ENCODE data around the gene C1orf159. TPM values are rescaled to one million over a fixed set of nuclear protein-coding genes. Genes with fewer than 3 reads are reported as not detected.

The C1orf159 gene
- total and polyA plus RNA-seq, 9 of the 15 experiments (the other 6 are each of a cell fraction or from before 2014, with no cell fraction given), result 0.28 to 54.9 (median 10.6) TPM

DNA sequence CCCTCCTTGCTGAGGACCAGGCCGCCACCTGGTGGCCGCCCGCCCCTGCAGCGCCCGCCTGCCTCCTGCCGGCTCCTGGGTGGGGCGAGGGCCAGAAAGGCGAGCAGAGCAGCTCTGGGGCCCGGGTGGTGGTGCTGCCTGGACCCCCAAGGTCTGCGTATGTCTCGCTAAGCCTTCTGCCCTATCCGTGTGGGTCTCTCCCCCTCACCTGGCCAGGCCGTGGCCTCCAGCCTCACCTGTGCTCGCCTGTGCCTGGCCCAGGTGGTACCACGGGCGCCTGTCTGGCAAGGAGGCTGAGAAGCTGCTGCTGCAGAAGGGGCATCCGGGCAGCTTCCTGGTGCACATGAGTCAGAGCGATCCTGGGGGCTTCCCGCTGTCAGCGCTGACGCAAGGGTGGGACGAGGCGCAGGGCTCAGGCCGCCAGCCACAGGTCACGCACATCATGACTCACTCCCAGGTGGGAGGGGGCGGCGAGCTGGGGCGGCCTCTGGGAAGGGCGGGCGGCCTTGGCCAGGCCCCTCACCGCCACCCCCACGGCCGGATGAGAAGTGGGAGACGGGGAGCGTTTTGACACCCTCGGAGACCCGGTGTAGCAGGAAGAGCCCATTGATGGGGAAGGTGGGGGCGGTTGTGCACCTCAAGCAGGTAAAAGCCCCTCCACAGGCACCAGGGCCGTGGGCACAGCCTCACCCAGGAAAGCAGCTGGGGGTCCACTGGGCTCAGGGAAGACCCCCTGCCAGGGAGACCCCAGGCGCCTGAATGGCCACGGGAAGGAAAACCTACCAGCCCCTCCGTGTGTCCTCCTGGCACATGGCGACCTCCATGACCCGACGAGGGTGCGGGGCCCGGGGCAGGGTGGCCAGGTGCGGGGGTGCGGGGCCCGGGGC is 51.7 kb downstream of the C1orf159 start (continued):
- TF ChIP-seq, protein P1, sequence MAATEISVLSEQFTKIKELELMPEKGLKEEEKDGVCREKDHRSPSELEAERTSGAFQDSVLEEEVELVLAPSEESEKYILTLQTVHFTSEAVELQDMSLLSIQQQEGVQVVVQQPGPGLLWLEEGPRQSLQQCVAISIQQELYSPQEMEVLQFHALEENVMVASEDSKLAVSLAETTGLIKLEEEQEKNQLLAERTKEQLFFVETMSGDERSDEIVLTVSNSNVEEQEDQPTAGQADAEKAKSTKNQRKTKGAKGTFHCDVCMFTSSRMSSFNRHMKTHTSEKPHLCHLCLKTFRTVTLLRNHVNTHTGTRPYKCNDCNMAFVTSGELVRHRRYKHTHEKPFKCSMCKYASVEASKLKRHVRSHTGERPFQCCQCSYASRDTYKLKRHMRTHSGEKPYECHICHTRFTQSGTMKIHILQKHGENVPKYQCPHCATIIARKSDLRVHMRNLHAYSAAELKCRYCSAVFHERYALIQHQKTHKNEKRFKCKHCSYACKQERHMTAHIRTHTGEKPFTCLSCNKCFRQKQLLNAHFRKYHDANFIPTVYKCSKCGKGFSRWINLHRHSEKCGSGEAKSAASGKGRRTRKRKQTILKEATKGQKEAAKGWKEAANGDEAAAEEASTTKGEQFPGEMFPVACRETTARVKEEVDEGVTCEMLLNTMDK (IDR thresholded peaks at IDR 0.05; ENCODE audit: borderline replicate concordance, insufficient read depth, low read depth, low read length, poor library complexity, severe bottlenecking), result peak; percentile 93
- TF ChIP-seq CHD2 (IDR thresholded peaks at IDR 0.05; ENCODE audit: low read depth, low read length) (peak; percentile 3; the same call in 1 of the 2 replicates), ZKSCAN8 (CRISPR knock-in tag; IDR thresholded peaks at IDR 0.05) (no peak), KAT2B (IDR thresholded peaks at IDR 0.05; ENCODE audit: low read depth, low read length) (no peak), MAZ (CRISPR knock-in tag; conservative IDR thresholded peaks at IDR 0.05 in 1 of 2, IDR thresholded peaks at IDR 0.05 in 1 of 2) (peak; percentile 95 to 96), TAL1 (IDR thresholded peaks at IDR 0.05) (no peak), NCOA6 (IDR thresholded peaks at IDR 0.05) (no peak), HDAC6 (IDR thresholded peaks at IDR 0.05; ENCODE audit: low read depth, low read length) (no peak), YBX1 (IDR thresholded peaks at IDR 0.05) (no peak), TBL1XR1 (IDR thresholded peaks at IDR 0.05; ENCODE audit: low read length in 2 of 2) (no peak), SRF (CRISPR knock-in tag; IDR thresholded peaks at IDR 0.05) (0 out of 4 replicates have a peak, but pooled peaks of 1 of the 2 experiments have one; percentile 23), ZNF24 (IDR thresholded peaks at IDR 0.05) (no peak), ZNF124 (CRISPR knock-in tag; IDR thresholded peaks at IDR 0.05) (no peak), GABPB1 (CRISPR knock-in tag; IDR thresholded peaks at IDR 0.05) (peak; percentile 83), ESRRA (IDR thresholded peaks at IDR 0.05; ENCODE audit: borderline replicate concordance, low read depth) (peak; percentile 7; the same call in 1 of the 2 replicates), NEUROD1 (IDR thresholded peaks at IDR 0.05; ENCODE audit: borderline replicate concordance, low read depth, low read length, partially characterized antibody) (peak; percentile 50), ZNF444 (CRISPR knock-in tag; IDR thresholded peaks at IDR 0.05) (no peak)
- TF ChIP-seq, protein P2, sequence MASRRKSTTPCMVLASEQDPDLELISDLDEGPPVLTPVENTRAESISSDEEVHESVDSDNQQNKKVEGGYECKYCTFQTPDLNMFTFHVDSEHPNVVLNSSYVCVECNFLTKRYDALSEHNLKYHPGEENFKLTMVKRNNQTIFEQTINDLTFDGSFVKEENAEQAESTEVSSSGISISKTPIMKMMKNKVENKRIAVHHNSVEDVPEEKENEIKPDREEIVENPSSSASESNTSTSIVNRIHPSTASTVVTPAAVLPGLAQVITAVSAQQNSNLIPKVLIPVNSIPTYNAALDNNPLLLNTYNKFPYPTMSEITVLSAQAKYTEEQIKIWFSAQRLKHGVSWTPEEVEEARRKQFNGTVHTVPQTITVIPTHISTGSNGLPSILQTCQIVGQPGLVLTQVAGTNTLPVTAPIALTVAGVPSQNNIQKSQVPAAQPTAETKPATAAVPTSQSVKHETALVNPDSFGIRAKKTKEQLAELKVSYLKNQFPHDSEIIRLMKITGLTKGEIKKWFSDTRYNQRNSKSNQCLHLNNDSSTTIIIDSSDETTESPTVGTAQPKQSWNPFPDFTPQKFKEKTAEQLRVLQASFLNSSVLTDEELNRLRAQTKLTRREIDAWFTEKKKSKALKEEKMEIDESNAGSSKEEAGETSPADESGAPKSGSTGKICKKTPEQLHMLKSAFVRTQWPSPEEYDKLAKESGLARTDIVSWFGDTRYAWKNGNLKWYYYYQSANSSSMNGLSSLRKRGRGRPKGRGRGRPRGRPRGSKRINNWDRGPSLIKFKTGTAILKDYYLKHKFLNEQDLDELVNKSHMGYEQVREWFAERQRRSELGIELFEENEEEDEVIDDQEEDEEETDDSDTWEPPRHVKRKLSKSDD (conservative IDR thresholded peaks at IDR 0.05; ENCODE audit: low read length), result no peak
- TF ChIP-seq, protein P3, sequence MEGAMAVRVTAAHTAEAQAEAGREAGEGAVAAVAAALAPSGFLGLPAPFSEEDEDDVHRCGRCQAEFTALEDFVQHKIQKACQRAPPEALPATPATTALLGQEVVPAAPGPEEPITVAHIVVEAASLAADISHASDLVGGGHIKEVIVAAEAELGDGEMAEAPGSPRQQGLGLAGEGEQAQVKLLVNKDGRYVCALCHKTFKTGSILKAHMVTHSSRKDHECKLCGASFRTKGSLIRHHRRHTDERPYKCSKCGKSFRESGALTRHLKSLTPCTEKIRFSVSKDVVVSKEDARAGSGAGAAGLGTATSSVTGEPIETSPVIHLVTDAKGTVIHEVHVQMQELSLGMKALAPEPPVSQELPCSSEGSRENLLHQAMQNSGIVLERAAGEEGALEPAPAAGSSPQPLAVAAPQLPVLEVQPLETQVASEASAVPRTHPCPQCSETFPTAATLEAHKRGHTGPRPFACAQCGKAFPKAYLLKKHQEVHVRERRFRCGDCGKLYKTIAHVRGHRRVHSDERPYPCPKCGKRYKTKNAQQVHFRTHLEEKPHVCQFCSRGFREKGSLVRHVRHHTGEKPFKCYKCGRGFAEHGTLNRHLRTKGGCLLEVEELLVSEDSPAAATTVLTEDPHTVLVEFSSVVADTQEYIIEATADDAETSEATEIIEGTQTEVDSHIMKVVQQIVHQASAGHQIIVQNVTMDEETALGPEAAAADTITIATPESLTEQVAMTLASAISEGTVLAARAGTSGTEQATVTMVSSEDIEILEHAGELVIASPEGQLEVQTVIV (CRISPR knock-in tag; IDR thresholded peaks at IDR 0.05; ENCODE audit: borderline replicate concordance), result no peak
- TF ChIP-seq, protein P4, sequence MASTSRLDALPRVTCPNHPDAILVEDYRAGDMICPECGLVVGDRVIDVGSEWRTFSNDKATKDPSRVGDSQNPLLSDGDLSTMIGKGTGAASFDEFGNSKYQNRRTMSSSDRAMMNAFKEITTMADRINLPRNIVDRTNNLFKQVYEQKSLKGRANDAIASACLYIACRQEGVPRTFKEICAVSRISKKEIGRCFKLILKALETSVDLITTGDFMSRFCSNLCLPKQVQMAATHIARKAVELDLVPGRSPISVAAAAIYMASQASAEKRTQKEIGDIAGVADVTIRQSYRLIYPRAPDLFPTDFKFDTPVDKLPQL (IDR thresholded peaks at IDR 0.05; ENCODE audit: extremely low read depth, insufficient read length), result no peak
